H1 (cell line): ENCODE results near the gene HOXA6. TPM values are rescaled to one million over a fixed set of nuclear protein-coding genes. Genes with fewer than 3 reads are reported as not detected.
A peak's percentile ranks its signal among the peaks of the same experiment; 100 is the strongest.

Experiments used
- CTCF ChIA-PET: fragments of 300-600 bp; sonication (Branson Sonifier 250); formaldehyde crosslinking; loops from one replicate; lab custom pipeline; 2021; ENCODE audit not compliant: partially characterized antibody; lab: Charles Lee
- POLR2A ChIA-PET: fragments of 300-600 bp; sonication (Branson Sonifier 250); formaldehyde crosslinking; loops from one replicate; lab custom pipeline; 2021; ENCODE audit warnings: inconsistent platforms; ENCODE audit not compliant: partially characterized antibody; lab: Charles Lee
- DNase-seq, 2 experiments: peaks; one replicate each; pipeline versions ENCODE4 v3.0.0 to v3.0.0-alpha.2; 2010 to 2022; ENCODE audit warnings: low spot score in 2 of 2, low read depth in 1 of 2, mixed read lengths in 1 of 2
- FAIRE-seq: peaks from 2 replicates; lab custom pipeline; 2011; peaks lifted over from hg19 to GRCh38; lab: Jason Lieb, UNC
- H2AFZ ChIP-seq: 2 replicates; pipeline ENCODE4 v1.8.1; 2012; ENCODE audit warnings: low read length, inconsistent platforms
- H2AK5ac ChIP-seq: 2 replicates; pipeline ENCODE4 v1.6.1; 2013; ENCODE audit warnings: low read depth, low read length
- H2BK120ac ChIP-seq: replicated peaks from 2 replicates; pipeline ENCODE3; 2013; ENCODE audit warnings: low read depth, low read length, inconsistent platforms
- H2BK12ac ChIP-seq: 2 replicates; pipeline ENCODE4 v1.6.1; 2013; ENCODE audit warnings: low read depth, low read length
- H2BK15ac ChIP-seq: 2 replicates; pipeline ENCODE4 v1.6.1; 2013; ENCODE audit warnings: low read length
- H2BK20ac ChIP-seq: 2 replicates; pipeline ENCODE4 v1.6.1; 2013; ENCODE audit warnings: low read length
- H2BK5ac ChIP-seq: 2 replicates; pipeline ENCODE4 v1.6.1; 2013; ENCODE audit warnings: low read depth, low read length
- H3K14ac ChIP-seq: 2 replicates; pipeline ENCODE4 v1.6.1; 2013; ENCODE audit warnings: inconsistent platforms; ENCODE audit not compliant: insufficient read length
- H3K18ac ChIP-seq: 2 replicates; pipeline ENCODE4 v1.6.1; 2013; ENCODE audit warnings: low read length; ENCODE audit errors: extremely low read depth
- H3K23ac ChIP-seq: 2 replicates; pipeline ENCODE4 v1.6.1; 2013; ENCODE audit warnings: inconsistent platforms; ENCODE audit not compliant: insufficient read length
- H3K23me2 ChIP-seq: 2 replicates; pipeline ENCODE4 v1.6.1; 2013; ENCODE audit warnings: low read depth, low read length
- H3K27ac ChIP-seq: 2 replicates; pipeline ENCODE4 v1.6.1; 2011; ENCODE audit warnings: low read depth, low read length, inconsistent platforms
- H3K27me3 ChIP-seq, 4 experiments: replicated peaks in 1 of 4; 1 replicate in 1 of 4; 2 replicates in 3 of 4; pipeline versions ENCODE4 v1.6.1 to v1.8.1; 2011 to 2013; ENCODE audit warnings: low read length in 3 of 4, mild to moderate bottlenecking in 3 of 4, inconsistent platforms in 2 of 4, mixed read lengths in 2 of 4, moderate library complexity in 1 of 4; ENCODE audit not compliant: control insufficient read depth in 3 of 4, insufficient read depth in 3 of 4; ENCODE audit errors: extremely low read depth in 1 of 4
- H3K36me3 ChIP-seq, 4 experiments: 2 replicates each; pipeline versions ENCODE4 v1.6.1 to v1.8.1; 2011 to 2013; ENCODE audit warnings: mild to moderate bottlenecking in 4 of 4, low read length in 3 of 4, moderate library complexity in 2 of 4, control low read depth in 1 of 4, inconsistent platforms in 1 of 4; ENCODE audit not compliant: insufficient read depth in 4 of 4, control insufficient read depth in 2 of 4
- H3K4ac ChIP-seq: replicated peaks from 2 replicates; pipeline ENCODE3; 2013; ENCODE audit warnings: low read length, low read depth, mixed read lengths, inconsistent platforms; ENCODE audit not compliant: insufficient read length
- H3K4me1 ChIP-seq, 4 experiments: replicated peaks in 1 of 4; 1 replicate in 1 of 4; 2 replicates in 3 of 4; pipeline versions ENCODE4 v1.6.1 to v1.8.1; 2011 to 2013; ENCODE audit warnings: low read length in 3 of 4, inconsistent platforms in 2 of 4, mixed read lengths in 1 of 4; ENCODE audit not compliant: insufficient read depth in 4 of 4, control insufficient read depth in 3 of 4
- H3K4me2 ChIP-seq, 2 experiments: 2 replicates each; pipeline versions ENCODE4 v1.6.1 to v1.8.1; 2011 to 2013; ENCODE audit warnings: low read depth in 2 of 2, low read length in 2 of 2, control low read depth in 1 of 2, inconsistent platforms in 1 of 2, mild to moderate bottlenecking in 1 of 2; ENCODE audit not compliant: insufficient read depth in 1 of 2
- H3K4me3 ChIP-seq, 4 experiments: fragments of 200-600, 300-600 bp in 1 of 4; sonication (generic), shearing (Covaris generic), sonication (Bioruptor Twin) in 1 of 4; 2 replicates each; pipeline versions ENCODE4 v1.5.1 to v1.8.1; 2011 to 2016; ENCODE audit warnings: low read length in 4 of 4, low read depth in 3 of 4, control low read depth in 2 of 4, inconsistent platforms in 2 of 4, mild to moderate bottlenecking in 2 of 4, mixed read lengths in 1 of 4, moderate library complexity in 1 of 4; ENCODE audit not compliant: insufficient read depth in 2 of 4; ENCODE audit errors: extremely low read depth in 1 of 4
- H3K56ac ChIP-seq: replicated peaks from 2 replicates; pipeline ENCODE3; 2013; ENCODE audit warnings: low read depth, mild to moderate bottlenecking, mixed read lengths, low read length, inconsistent platforms; ENCODE audit not compliant: insufficient read length
- H3K79me1 ChIP-seq: 2 replicates; pipeline ENCODE4 v1.6.1; 2013; ENCODE audit warnings: low read depth, low read length, control low read depth
- H3K79me2 ChIP-seq, 2 experiments: 2 replicates each; pipeline versions ENCODE4 v1.6.1 to v1.8.1; 2012 to 2013; ENCODE audit warnings: low read length in 2 of 2, mild to moderate bottlenecking in 2 of 2, inconsistent platforms in 1 of 2; ENCODE audit not compliant: insufficient read depth in 2 of 2, control insufficient read depth in 1 of 2
- H3K9ac ChIP-seq, 4 experiments: replicated peaks in 1 of 4; 1 replicate in 1 of 4; 2 replicates in 3 of 4; pipeline versions ENCODE4 v1.6.1 to v1.8.1; 2011 to 2013; ENCODE audit warnings: low read depth in 3 of 4, low read length in 3 of 4, control low read depth in 2 of 4, mild to moderate bottlenecking in 2 of 4, moderate library complexity in 2 of 4, inconsistent platforms in 1 of 4; ENCODE audit errors: extremely low read depth in 1 of 4
- H3K9me3 ChIP-seq, 2 experiments: 2 replicates each; pipeline versions ENCODE4 v1.6.1 to v1.8.1; 2012 to 2013; ENCODE audit warnings: mild to moderate bottlenecking in 2 of 2, moderate library complexity in 2 of 2, control low read depth in 1 of 2, inconsistent platforms in 1 of 2, low read depth in 1 of 2, low read length in 1 of 2, mixed read lengths in 1 of 2; ENCODE audit not compliant: insufficient read depth in 2 of 2
- H4K20me1 ChIP-seq, 2 experiments: replicated peaks in 1 of 2; 2 replicates each; pipeline versions ENCODE3 to v1.8.1; 2011 to 2013; ENCODE audit warnings: inconsistent platforms in 2 of 2, low read length in 2 of 2, mild to moderate bottlenecking in 1 of 2; ENCODE audit not compliant: insufficient read depth in 2 of 2, control insufficient read depth in 1 of 2
- H4K5ac ChIP-seq: 2 replicates; pipeline ENCODE4 v1.6.1; 2013; ENCODE audit warnings: low read length, low read depth, mixed read lengths, inconsistent platforms; ENCODE audit not compliant: insufficient read length
- H4K8ac ChIP-seq: 2 replicates; pipeline ENCODE4 v1.8.0; 2013; ENCODE audit warnings: mild to moderate bottlenecking, moderate library complexity, low read length, inconsistent platforms; ENCODE audit not compliant: insufficient read depth; ENCODE audit errors: extremely low read depth
- H4K91ac ChIP-seq: replicated peaks from 2 replicates; pipeline ENCODE3; 2013; ENCODE audit warnings: low read length, mixed read lengths, inconsistent platforms; ENCODE audit not compliant: insufficient read length
- CBX8 ChIP-seq: fragments of 300-800, 300-1000 bp; sonication (generic); IDR thresholded peaks from 2 replicates; pipeline ENCODE4 v1.7.1; 2016; ENCODE audit warnings: low read depth, low read length, borderline replicate concordance
- EZH2 ChIP-seq: fragments of 200-600 bp; sonication (generic); IDR thresholded peaks from 2 replicates; pipeline ENCODE4 v1.7.1; 2012; ENCODE audit warnings: low read depth, mild to moderate bottlenecking, moderate library complexity, low read length, inconsistent platforms; ENCODE audit not compliant: severe bottlenecking
- TAF7 ChIP-seq: optimal IDR thresholded peaks from 2 replicates; pipeline ENCODE3; 2011; ENCODE audit warnings: low read depth, mild to moderate bottlenecking, inconsistent platforms, low read length, moderate library complexity, borderline replicate concordance
- TEAD4 ChIP-seq: IDR thresholded peaks from 2 replicates; pipeline ENCODE4 v1.6.1; 2012; ENCODE audit warnings: low read depth, low read length, inconsistent platforms, mixed read lengths
- WGBS, 2 experiments: shearing (Covaris generic) in 1 of 2; methylation state at CpG; one replicate each; pipeline versions ENCODE4 v1.1.6 to v1.1.7; 2013 to 2015; ENCODE audit warnings: low lambda C conversion rate in 2 of 2, mixed read lengths in 2 of 2, inconsistent platforms in 1 of 2, low coverage in 1 of 2, missing lambda C conversion rate in 1 of 2; ENCODE audit not compliant: insufficient replicate concordance in 2 of 2, insufficient coverage in 1 of 2, insufficient read length in 1 of 2; ENCODE audit errors: extremely low coverage in 1 of 2, missing lambda C conversion rate in 1 of 2; 5-methylcytosine and 5-hydroxymethylcytosine counted together
- polyA plus RNA-seq, 7 experiments: library from polyadenylated mRNA; depleted of rRNA in 3 of 7; stranded (reverse) in 5 of 7; unstranded in 2 of 7; fragments of >200 nt in 5 of 7; fragments of 200-250 nt in 2 of 7; gene quantifications; 1 replicate in 5 of 7; 2 replicates in 1 of 7; 4 replicates in 1 of 7; pipeline versions ENCODE4 v1.2.1 to v1.2.3, GENCODE V29; 2011 to 2013; ENCODE audit warnings: missing spikeins in 2 of 7, mixed read lengths in 2 of 7
- total RNA-seq: library from RNA; stranded (reverse); fragmentation: NEBNext Ultra II Directional; extraction: Animal tissue kit (Norgen Biotek cat#: 25700); gene quantifications from 2 replicates; pipeline ENCODE4 v1.2.1, GENCODE V29; 2021

HOXA6 gene
- total and polyA plus RNA-seq, 2 of the 8 experiments (the other 6 are each of a cell fraction or from before 2014, with no cell fraction given), result not detected

- POLR2A ChIA-PET, result no interaction called here
- no peaks in the 10 kb centered on the region for H3K23me2 ChIP-seq
- TF ChIP-seq TAF7 (no peak), TEAD4 (no peak), CBX8 (0 out of 2 replicates have a peak, but pooled peaks have one; percentile 28), EZH2 (peak; percentile 18)
- TF ChIP-seq, all 59 proteins: peak for 2
- no peak overlapping the region for H2BK12ac ChIP-seq
- DNase-seq, result no peak
- H3K4ac ChIP-seq, result no peak overlapping the region
- H3K4me1 ChIP-seq, result peaks cover 0 to 17% (median 4%) of the 10 kb centered on the region in 4 experiments; a peak in 5 of 7 replicates
- H4K20me1 ChIP-seq, result peaks cover 27 to 34% of the 10 kb centered on the region in 2 experiments
- no peak overlapping the region for H2AK5ac ChIP-seq
- H4K8ac ChIP-seq, result no peak overlapping the region
- 21% methylated on average over 4 of the region's 4 CpGs; no CpG with 5 or more reads in 1 of the 2 experiments for WGBS, 2 experiments
- no peak overlapping the region for H3K14ac ChIP-seq
- FAIRE-seq, result no peak
- no peaks in the 10 kb centered on the region for H3K79me1 ChIP-seq
- no peaks in the 10 kb centered on the region for H3K79me2 ChIP-seq
- no peak overlapping the region for H2AFZ ChIP-seq
- H2BK20ac ChIP-seq, result no peak overlapping the region
- no peaks in the 10 kb centered on the region for H3K9me3 ChIP-seq
- no peak overlapping the region; a peak in 1 of 4 replicates for H3K4me2 ChIP-seq
- H3K27me3 ChIP-seq, result peaks cover 93 to 98% (median 97%) of the 10 kb centered on the region in 4 experiments
- H2BK120ac ChIP-seq, result no peak overlapping the region
- H4K91ac ChIP-seq, result no peak overlapping the region
- H2BK15ac ChIP-seq, result no peak overlapping the region
- no peak overlapping the region for H3K4me3 ChIP-seq
- no peak overlapping the region for H3K23ac ChIP-seq
- H3K27ac ChIP-seq, result no peak overlapping the region
- CTCF ChIA-PET, result interaction anchor here (1.3 to 1.6 kb wide), 3 partner anchors 29 to 252 kb away, joined by 3 to 6 read pairs (median 3); partner anchors contain the start of gene HOXA5
- H3K36me3 ChIP-seq, result peaks cover 0 to 3% (median 0%) of the 10 kb centered on the region in 4 experiments; a peak in 2 of 8 replicates
- no peak overlapping the region for H3K18ac ChIP-seq
- H2BK5ac ChIP-seq, result no peak overlapping the region
- no peak overlapping the region for H3K9ac ChIP-seq
- H4K5ac ChIP-seq, result no peak overlapping the region
- no peak overlapping the region for H3K56ac ChIP-seq
Measured at GRCh38 chr7:27111751-27112277, 35.8 kb downstream of the HOXA6 start.
